ENCODE data around the gene LINC00237.

Gene LINC00237

DNA sequence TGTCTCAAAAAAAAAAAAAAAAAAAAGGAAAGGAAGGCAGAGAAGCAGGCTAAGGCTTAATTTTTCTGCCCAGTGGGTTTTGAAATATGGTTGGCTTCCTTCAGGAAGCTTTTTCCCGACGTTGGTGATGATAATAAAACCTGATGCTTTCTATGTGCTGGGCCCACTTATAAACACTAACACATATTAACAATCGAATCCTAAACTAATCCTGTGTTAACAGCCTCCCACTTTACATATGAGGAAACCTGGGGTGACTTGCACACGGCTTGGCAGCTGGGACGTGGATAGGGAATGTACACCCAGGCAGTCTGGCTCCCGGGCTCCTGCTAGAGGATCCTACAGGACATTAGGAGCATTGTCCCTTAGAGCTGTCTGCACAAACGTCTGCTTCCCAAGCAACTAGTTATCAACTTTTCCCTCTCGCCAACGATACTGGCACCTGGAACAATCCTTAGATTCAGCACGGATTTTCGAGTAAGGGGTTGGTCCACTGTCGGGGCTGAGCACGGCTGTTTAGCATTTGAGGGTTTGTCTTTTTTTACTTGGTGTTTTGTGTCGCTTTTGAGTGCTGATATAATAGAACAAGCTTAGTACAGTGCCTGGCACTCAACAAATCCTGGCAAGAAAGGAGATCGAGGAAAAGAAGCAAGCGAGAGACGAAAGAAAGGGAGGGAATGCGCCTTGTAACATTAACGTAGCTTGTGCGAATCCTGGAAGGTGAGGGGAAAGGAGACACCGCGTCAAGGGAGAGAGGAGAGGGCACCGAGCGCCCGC, 19.1 kb upstream of the LINC00237 start:
- no peak for DNase-seq

DNA sequence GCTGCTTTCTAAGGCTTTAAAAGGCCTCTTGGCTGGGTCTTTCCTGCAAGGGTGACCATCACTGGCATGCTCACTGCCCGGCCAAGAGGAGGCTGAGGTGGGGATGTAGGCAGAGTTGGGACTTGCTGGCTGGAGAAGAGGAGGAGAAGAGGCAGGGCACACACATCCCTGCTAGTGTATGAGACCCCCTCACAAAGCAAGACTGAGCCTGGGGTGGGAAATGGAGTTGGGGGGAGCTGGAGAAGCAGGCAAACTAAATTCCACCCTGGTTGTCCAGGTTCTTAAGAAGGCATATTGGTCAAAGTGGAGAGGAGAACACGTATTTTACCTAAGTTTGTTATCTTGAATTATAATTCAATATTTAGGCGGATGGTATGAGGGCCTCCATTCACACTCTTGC, 18.0 kb upstream of the LINC00237 start:
- DNase-seq = no peak

DNA sequence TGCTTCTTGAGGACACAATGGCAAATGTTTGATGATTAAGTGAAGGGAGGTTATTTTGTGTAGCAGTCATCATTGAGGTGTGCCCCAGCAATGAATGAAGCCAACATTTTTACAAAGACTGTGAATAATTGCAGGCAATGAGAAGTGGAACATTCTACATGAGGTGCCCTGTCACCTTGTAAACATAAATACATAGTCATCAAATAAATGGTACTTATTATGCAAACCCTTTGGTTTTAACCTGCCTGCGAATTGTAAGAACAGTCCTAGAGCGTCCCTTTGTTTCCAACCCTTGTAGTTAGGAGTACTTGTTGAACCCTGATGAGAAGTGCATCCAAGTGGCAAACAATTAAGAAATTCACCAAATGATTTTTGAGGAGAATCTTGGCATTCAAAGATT, 12.6 kb upstream of the LINC00237 start:
- DNase-seq = no peak

DNA sequence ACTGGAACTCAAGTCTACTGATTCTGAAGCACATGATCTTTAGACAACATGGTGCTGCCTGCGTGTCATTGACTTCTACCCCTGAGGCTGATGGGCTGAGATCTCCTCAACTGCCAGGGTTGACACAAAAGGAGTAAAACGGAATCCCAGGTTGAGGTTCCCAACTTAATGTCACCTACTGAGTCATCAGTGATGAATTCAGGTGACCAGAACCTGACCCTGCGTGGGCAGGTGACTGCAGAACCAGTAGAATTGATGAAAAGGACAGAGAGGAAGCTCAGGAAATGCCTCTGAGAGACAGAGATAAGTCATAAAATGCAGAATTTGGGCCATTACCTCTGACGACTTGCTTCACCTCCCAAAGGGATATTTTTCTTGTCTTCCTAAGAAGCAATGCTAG, 12.0 kb upstream of the LINC00237 start:
- DNase-seq = no peak

DNA sequence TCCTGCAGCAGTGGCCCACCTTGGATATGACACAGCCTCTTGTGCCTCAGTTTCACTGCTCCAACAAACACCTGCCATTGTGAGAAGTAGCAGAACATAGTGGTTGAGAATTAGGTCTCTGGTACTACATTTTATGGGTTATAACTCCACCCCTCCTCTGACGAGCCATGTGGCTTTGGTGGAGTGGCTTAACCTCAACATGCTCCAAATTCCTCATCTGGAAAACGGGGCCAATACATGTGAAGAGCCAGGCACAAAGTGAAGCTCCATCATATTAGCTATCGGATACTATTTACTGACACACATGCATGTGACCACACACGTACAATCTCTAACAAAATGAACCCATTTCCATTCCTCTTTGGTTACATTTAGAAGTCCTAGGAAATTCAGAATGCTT, 11.4 kb upstream of the LINC00237 start:
- DNase-seq = no peak

DNA sequence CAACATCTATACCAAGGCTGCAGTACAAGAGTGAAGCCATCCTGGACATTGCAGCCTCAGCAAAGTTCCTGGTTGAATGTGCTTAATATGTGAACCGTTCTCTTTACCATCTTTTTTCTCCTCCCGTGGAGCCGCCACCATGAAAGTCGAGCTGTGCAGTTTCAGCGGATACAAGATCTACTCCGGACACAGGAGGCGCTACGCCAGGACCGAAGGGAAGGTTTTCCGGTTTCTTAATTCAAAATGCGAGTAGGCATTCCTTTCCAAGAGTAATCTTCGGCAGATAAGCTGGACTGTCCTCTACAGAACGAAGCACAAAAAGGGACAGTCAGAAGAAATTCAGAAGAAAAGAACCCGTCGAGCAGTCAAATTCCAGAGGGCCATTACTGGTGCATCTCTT, 8.4 kb upstream of the LINC00237 start:
- DNase-seq = no peak

DNA sequence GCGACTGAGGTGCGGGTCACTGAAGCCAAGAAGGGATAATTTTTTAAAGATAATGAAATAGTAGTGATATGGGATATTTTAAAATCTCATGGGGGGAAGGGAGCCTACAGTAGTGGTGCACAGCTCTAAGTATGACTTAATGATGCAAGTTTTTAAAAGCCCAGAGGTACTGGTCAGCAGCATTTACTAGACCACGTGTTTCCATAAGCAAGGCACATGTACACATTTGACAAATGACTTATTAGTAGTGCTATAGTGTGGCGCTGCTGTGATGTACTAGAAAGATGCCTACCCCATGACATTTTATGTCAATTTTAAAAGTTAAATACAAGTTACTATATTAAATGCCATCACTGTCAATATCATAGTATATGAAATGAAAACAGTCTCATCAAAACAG, 7.5 kb upstream of the LINC00237 start:
- DNase-seq = no peak

DNA sequence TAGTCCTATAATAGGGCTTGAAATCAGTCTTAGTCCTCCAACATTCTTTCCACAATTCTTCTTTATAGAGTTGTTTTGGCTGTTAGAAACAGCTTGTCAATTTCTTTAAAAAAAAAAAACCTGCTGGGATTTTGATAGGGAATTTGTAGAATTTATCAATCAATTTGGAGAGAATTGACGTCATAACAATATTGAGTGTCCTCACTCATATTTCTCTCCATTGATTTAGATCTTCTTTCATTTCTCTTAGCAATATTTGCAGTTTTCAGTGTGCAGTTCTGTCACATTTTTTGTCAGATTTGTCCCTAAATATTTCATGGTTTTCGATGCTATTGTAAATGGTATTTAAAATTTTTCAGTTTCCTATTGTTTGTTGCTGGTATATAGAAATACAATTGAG, 5.3 kb upstream of the LINC00237 start:
- no peak for DNase-seq

DNA sequence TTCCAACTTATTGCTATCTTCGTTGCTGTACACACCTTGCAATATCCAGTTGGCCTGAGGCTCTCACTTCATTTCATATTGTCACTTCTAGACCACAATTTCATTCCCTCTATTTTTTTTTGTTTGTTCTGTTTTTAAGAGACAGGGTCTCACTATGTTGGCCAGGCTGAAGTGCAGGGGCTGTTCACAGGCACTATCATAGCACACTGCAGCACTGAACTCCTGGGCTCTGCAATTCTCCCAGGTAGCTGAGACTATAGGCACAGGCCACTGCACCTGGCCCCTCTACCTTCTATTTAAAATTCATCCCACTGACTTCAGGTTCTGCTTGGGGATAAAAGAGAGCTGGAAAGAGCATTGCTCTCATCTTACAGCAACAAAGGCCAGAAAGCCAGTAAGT, 4.7 kb upstream of the LINC00237 start:
- DNase-seq = no peak

DNA sequence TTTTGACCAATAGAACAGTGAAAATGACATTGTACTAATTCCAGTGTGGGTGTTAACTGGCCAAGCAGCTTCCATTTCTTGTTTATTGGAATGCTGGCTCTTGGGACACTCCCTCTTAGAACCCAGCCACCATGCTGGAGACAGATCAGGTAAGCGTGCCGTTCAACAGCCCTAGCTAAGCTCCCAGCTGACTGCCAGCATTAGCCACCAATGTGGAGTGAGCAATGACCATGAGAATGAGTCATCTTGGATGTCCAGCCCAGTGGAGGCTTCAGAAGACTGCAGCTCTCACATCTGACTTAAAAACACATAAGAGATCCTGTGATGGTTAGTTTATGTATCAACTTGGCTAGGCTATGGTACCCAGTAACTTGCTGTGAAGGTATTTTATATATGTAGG, 3.0 kb upstream of the LINC00237 start:
- DNase-seq = no peak

DNA sequence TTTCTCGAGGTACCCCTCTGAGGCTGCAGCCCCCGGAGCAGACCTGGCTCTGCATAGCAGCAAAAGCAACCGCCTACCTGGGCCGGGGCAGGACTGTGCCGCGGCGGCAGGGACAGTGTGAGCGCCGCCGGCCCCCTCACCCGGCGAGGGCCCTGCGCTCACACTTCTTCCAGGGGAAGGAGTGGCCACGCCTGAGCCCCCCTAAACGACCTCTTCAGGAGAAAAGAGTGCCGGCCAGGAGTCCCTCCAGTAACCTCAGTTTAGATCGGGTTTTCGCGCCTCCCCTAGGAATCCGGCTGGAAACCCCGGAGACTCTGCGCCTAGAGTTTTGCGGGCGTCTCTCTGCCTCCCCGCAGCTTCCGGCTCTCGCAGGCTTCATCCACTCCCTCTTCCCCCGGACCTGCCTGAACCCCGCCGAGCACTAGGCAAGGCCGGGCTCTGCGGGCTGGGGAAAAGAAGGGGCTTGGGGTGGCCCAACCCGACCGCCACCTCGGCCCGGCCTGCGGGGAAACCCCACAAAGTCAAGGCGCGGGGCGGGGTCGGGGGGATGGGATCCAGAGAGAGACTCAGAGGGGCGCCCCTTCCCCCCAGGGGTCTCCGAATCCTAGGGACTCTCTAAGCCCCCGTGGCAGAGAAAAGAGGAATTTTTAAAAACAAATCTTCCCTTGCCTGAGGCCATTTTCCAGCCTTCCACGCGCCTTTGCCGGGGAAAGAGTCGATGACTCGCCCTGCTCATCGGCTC, 558 bp downstream of the LINC00237 start:
- DNase-seq = no peak

DNA sequence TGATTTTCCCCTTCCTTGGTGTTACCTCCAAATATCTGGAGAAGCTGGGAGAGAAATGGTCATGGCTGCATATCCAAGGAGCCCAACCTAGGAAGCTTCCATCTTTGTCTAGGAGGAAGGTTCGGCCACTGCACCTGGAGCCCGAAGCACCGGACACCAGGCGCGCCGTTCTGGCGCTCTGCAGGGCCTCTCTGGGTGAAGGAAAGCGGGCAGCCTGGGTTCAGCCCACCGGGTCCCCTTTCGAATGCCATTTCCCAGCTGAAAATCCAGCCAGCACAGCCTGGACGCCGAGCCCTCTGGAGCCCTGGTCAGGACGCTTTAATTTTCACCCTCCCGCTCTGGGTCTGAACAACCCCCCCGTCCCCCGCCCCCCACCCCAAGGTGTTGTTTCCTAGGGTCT, 1.2 kb downstream of the LINC00237 start:
- DNase-seq = no peak

DNA sequence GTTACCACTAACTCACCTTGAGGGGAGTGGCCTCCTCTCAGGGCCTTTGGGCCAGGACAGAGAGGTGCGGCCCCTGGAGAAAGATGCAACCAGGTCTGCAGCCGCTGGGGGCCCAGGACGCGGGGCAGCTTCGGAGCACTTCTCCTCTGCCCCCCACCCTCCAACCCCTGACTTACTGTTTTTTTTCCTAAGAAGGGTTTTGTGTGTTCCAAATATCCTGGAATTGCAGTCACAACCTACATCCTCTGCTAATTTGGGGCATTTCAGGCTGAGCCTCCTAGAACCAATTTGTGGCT, 1.7 kb downstream of the LINC00237 start:
- no peak for DNase-seq

DNA sequence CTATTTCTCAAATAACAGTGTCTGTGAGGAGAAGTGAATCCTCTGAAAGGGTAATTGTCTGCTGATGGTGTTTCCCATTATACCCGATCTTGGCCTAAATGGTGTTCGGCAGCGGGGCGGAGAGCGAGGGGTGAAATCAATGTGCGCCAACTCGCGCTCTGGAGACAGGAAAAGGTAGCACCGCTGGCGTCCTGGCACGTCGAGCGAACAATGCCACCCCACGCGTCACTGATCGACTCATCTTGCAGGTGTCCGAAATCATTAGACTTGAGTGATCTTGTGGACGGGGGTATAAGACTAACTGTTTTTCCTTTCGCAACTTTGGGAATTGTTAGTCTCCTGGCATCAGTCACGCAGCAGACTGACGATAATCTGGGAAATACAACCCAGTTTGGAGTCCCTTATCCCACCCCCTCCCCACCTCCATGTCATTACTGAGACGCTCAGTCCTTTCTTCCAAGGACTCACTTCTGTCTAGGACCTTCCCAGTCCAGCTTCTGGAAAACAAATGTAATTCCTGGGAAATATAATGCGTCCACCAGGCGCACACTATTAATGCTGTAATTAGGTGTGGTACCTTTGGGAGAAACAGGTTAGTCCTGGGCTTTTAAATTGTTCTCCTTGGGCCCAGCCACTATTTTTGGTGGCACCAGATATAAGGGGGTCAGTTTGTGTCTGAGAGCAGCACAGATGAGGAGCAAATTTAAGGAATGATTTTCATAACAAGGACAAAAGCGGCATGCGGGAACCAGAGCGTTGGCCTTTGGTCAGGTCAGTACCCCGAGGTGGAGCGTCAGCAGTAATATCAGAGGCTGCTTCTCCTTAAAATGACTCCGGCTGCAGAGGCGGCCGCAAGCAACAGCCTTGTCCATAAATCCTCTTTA, 2.3 kb downstream of the LINC00237 start:
- no peak for DNase-seq

DNA sequence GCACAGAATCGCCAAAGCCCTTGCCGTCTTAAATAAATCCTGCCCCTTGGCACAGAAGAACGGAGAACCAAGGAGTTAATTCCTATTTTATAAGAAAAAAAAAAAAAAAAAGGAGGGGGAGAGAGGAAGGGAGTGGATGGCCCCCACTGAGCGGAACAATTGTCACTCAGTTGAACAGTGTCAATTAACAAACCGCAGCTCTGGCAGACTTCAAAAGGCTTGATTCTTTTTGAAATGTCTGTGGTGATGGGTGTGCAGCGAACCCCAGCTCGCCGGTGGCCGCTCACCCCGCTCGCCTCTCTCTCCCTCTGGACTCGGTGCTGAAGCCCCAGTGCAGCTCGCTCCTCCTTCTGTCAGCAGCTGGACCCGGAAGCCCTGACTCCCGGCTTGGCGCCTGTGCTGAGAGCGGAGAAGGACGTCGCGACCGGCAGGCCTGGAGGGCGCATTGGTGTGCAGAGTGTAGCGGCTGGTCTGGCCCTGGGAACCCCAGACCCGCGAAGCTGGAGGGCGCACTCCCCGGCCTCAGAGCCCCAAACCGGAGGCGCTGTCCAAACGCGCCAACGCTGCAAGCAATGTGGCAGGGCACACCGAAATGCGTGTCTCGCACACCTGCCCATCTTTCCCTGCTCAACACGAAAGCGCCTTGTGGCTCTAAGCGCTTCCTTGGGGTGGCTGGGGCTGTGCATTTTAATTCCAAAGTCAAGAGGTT, 3.4 kb downstream of the LINC00237 start:
- no peak for DNase-seq

DNA sequence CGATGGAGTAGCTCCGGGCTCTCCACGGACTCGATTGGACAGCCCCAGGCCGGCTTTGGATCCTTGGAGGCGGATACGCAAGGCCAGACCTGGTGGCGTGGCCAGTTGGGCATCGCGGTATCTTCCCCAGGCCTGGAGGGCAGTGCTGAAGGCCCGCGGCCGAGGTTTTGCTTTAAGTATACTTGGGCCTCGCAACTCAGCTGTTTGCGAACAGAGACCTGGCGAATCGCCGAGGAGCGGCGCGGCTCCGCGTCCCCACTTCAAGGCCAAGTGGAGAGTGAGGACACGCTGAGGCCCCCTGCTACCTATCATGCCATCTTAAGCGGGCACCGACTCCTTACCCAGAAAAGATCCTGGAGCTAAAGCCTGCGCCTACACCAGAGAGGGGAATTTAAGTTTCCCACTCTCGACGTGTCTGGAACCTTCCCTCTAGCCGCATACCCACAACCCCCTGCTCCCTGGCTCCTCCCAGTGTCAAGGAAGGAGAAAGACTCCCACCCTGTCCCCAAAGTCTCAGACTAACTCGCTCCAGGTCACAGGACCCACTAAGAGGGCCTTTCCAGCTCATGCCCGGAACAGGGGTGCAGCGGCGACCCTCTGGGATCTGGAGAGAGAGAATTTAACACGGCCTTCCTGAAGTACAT, 4.1 kb downstream of the LINC00237 start:
- no peak for DNase-seq

DNA sequence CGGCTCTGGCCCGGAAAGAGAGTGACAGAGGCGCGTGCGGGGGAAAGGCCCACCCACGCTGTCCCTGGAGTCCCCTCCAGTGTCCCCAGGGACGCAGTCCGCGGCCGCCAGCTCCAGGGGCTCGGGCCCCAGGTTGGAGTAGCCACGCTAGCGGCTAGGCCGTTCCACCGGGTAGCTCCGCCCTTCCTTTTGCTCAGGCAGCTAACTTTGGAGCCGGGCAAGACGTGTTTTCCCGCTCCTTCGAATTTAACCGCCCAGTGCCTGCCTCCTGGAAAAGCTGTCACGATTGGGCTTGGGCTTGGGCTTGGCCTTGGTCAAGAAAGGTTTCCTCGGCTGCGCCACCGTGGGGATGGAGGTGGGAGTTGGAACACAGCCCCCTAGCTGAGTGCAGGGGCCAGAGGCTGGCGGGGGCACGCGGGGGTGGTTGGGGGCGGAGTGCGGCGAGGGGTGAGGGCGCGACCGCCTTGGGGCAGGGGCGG, 4.7 kb downstream of the LINC00237 start:
- no peak for DNase-seq

DNA sequence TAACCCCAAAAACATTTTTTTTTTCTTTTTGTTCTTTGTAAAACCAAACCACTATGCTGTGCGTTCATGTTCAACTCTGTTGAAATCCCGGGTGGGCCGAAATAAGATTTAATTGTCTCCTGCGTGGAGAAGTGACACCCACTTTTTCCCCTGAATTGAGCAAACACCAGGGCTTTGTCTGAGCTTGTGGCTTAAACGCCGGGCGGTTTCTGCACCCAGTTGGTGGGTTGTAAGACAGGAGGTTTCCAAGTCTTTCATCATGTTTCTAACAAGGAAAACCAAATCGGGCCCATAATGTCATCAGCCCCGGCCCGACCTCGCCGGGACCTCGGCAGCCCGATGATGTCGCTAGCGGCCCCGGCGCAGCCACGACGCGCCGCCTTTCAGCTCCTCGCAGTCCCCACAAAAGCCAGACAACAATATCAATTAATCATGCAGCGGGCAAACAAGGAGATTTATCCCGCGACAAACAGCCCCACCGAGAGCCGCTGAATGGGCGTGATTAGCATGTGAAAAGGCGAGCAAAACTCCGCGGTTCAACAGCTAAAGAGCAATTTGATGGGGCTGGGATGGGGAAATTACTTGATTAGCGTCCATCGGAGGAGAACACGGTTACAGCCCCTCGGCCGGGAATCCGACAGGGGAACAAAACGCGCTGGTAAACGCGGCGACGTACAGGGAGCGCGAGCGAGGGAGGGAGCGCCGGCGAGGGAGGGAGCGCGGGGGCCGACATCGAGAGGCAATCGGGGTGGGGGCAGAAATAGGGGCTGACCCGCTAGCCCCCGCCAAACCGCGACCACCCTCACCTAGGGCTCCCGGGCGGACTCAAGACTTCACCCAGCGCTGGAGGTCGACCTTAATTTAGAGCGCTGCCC, 5.3 kb downstream of the LINC00237 start:
- DNase-seq = no peak

DNA sequence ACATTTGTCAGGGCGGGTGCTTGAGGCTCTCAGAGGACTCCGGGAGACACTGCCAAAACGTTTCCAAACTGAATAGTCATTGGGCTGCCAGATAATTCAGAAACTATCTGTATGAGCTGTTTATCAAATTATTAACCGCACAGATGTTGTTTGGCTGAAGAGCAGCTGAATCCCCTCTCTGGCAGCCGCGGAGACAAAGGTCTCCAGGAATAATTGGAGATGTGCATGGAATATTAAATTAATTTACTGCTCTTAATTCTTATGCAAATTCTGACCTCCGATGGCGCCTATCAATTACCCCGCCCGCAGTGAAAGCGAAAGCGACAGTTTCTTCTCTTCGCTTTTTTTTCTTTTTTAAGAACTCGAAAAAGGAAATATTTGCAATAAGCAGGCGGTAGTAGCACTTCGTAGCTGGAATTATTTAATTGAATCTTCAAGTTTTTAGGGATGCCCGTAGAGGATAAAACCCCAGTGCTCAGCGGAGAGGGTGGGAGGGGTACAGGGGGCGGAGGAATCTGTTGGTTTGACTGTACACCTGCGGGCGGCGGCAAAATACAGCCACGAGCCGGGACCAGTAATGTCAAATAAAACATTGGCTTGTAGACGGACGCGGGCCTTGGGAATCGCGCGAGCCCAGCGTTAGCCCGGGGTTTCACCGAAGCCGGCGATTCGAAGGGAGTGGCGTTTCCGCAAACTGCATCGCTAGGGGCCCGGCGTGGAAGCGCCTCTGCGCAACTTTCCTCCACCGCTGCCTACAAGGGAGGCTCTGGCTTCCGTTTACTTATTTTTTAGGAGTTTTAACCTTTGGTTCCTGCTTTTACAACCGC, 6.2 kb downstream of the LINC00237 start:
- peak; percentile 22 for DNase-seq

DNA sequence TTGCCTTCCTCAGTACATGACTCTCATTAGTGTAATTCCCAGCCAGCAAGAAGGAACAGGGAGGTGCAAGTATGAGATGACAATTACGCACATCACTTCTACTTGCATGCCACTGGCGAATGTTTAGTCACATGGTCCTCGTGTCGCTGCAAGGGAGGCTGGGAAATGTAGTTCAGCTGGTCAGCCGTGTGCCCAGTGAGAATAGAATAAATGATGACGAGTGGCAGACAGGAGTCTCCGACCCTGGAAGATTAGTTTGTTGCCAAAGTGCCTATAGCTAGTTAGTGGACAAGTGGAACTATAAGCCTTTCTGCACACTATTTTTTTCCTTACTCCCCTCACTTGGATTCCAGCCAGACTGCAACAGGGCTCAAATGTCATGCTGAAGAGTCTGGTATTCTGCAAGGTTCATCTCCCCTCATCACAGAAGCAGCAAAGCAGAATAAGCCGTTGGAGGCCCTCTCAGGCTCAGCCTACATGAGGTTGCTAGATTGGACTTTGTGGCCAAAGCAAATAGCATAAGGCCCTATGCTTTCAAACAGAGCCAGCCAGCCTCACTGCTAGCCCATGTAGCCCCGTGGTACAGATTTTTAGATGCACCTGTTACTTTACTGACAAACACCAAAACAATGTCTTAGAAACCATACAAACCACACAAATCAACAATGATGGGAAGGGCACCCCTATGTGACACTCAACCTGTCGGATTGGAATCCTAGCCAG, 9.7 kb downstream of the LINC00237 start:
- no peak for DNase-seq
